Activated B cell treated with CpG ODN at 0.5 μM for 24 hours (primary cell): Measurements from ENCODE around the gene PFKL. TPM values are rescaled to one million over a fixed set of nuclear protein-coding genes. Genes with fewer than 3 reads are reported as not detected.
A peak's percentile ranks its signal among the peaks of the same experiment; 100 is the strongest.

Source experiments
- ATAC-seq: fragments of 200-7000 bp; cut with Tn5 transposase; one replicate; pipeline ENCODE4 v1.10.0; 2021; ENCODE audit warnings: low read depth, mild to moderate bottlenecking, moderate library complexity
- CTCF ChIA-PET: fragments of 350-600 bp; sonication (Branson Sonifier 250); formaldehyde crosslinking; loops from one replicate; lab custom pipeline; 2021; ENCODE audit warnings: antibody characterized with exemption; lab: Charles Lee
- POLR2A ChIA-PET: fragments of 350-600 bp; sonication (Branson Sonifier 250); formaldehyde crosslinking; loops from one replicate; lab custom pipeline; 2021; ENCODE audit warnings: antibody characterized with exemption; lab: Charles Lee
- DNase-seq: peaks from one replicate; pipeline ENCODE4 v3.0.0; 2022
- H3K27ac Mint-ChIP-seq: one replicate; pipeline ENCODE4 v1.8.0; 2020; ENCODE audit warnings: mixed read lengths
- H3K27me3 Mint-ChIP-seq: one replicate; pipeline ENCODE4 v1.8.0; 2021; ENCODE audit warnings: mixed read lengths
- H3K36me3 Mint-ChIP-seq: one replicate; pipeline ENCODE4 v1.8.0; 2021; ENCODE audit warnings: low read depth, mixed read lengths
- H3K4me1 Mint-ChIP-seq: one replicate; pipeline ENCODE4 v1.8.0; 2021; ENCODE audit warnings: mixed read lengths
- H3K4me3 Mint-ChIP-seq: one replicate; pipeline ENCODE4 v1.8.0; 2020; ENCODE audit warnings: mild to moderate bottlenecking, mixed read lengths
- H3K9me3 Mint-ChIP-seq: one replicate; pipeline ENCODE4 v1.8.0; 2020; ENCODE audit warnings: mixed read lengths
- intact Hi-C: fragments of 100-400 bp; cut with micrococcal nuclease; formaldehyde crosslinking; loops from one replicate; pipeline ENCODE4 v1.15.1; 2024
- total RNA-seq: library from RNA; stranded (reverse); gene quantifications from 2 replicates; pipeline ENCODE4 v1.2.3, GENCODE V29; 2022
- TF ChIP-seq, protein P1 (sequence below): fragments of 200-600 bp; IDR thresholded peaks from one replicate; pipeline ENCODE4 v1.8.0; 2022; ENCODE audit warnings: antibody characterized with exemption, mild to moderate bottlenecking

Gene PFKL
- total RNA-seq, 1 donor from 2014 or later = 174 TPM

DNA sequence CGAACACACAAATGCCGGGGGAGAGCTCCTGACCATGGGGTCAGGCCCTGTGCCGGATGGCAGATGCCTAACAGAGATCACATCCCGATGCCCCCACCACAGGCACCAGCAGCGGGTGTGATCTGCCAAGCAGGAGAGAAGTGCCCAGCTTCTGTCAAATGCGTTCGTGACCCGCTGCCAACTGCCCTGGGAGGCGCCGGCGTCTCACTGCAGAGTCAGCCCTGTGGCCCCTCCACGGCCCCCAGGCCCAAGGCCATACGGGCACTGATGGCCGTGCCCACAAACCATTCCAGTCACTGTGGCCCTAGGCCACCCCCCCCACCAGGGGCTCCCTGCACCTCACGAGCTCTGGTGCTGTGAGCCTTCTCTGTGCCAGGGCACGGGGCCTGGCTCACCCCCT is 31.4 kb downstream of the PFKL start:
- H3K4me1 Mint-ChIP-seq = no peaks in the 10 kb centered on the region
- no peak overlapping the region for H3K27ac Mint-ChIP-seq
- TF ChIP-seq, protein P1, sequence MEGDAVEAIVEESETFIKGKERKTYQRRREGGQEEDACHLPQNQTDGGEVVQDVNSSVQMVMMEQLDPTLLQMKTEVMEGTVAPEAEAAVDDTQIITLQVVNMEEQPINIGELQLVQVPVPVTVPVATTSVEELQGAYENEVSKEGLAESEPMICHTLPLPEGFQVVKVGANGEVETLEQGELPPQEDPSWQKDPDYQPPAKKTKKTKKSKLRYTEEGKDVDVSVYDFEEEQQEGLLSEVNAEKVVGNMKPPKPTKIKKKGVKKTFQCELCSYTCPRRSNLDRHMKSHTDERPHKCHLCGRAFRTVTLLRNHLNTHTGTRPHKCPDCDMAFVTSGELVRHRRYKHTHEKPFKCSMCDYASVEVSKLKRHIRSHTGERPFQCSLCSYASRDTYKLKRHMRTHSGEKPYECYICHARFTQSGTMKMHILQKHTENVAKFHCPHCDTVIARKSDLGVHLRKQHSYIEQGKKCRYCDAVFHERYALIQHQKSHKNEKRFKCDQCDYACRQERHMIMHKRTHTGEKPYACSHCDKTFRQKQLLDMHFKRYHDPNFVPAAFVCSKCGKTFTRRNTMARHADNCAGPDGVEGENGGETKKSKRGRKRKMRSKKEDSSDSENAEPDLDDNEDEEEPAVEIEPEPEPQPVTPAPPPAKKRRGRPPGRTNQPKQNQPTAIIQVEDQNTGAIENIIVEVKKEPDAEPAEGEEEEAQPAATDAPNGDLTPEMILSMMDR = no peak
- ATAC-seq (no peak), DNase-seq (no peak)
- no peaks in the 10 kb centered on the region for H3K9me3 Mint-ChIP-seq
- ChIA-PET POLR2A (no interaction called here), CTCF (no interaction called here)
- peaks cover 26% of the 10 kb centered on the region for H3K36me3 Mint-ChIP-seq
- no peak overlapping the region for H3K4me3 Mint-ChIP-seq
- intact Hi-C loops = loop anchor here (10.0 kb wide), 1 partner anchor 594 kb away; the partner anchor contains the start of gene ITGB2
- no peaks in the 10 kb centered on the region for H3K27me3 Mint-ChIP-seq

DNA sequence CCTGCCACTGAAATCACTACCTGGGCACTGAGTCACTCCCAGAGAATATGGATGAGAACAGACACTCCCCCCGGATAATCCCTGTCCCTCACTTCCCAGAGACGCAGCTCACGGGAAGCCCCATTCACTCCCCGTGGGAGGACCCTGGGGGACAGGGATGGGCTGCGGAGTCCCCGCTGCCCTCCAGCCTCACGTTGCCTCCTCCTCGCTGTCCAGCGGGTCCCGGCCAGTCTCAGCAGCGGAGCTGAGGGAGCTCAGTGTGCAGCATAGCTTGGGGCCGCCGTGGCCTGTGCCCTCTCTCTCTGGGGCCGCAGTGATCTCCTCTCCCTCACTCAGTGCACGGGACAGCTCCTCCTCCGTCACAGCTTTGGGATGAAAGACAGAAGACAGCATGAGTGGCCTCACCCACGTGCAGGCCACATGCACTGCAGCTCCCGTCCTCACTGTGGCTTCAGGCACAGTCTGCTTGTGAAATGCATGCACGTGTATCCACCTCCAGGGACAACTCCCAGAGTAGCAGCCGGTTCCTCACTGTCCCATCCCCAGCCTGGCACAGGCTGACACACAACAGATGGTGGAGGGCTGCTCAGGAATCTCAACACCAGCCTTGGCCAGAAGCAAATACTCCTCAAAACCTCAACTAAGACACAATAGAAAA is 31.9 kb downstream of the PFKL start:
- CTCF ChIA-PET = no interaction called here
- Mint-ChIP-seq H3K4me3 (no peak overlapping the region), H3K4me1 (no peaks in the 10 kb centered on the region), H3K9me3 (no peaks in the 10 kb centered on the region), H3K27me3 (no peaks in the 10 kb centered on the region), H3K36me3 (peaks cover 32% of the 10 kb centered on the region), H3K27ac (peak overlapping the region; percentile 14)
- POLR2A ChIA-PET = no interaction called here
- intact Hi-C loops = loop anchor here (10.0 kb wide), 1 partner anchor 593 kb away; the partner anchor contains the start of gene ITGB2
- ATAC-seq (no peak), DNase-seq (no peak)
- TF ChIP-seq, protein P1 = no peak

DNA sequence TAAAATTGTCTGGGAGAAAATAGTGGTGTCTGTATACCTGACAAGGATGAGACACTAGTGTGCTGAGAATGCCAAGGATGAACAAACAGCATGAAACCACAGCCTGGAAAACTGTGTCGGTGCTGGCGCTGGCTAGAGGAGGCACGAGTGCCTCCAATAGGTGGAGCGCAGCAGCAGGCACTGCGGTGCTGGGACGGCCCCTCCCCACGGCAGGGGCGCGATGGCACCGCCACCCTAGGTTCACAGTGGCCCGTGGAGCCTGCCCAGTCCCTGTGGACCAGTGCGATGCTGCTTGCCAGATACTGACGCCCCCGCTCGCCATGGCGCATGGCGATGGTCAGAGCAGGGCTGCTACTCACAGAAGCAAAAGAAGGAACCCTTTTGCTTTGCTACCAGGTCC is 32.5 kb downstream of the PFKL start:
- no peaks in the 10 kb centered on the region for H3K9me3 Mint-ChIP-seq
- no peak overlapping the region for H3K4me3 Mint-ChIP-seq
- intact Hi-C loops = loop anchor here (10.0 kb wide), 1 partner anchor 592 kb away; the partner anchor contains the start of gene ITGB2
- ChIA-PET POLR2A (no interaction called here), CTCF (no interaction called here)
- peaks cover under 1% of the 10 kb centered on the region for H3K4me1 Mint-ChIP-seq
- TF ChIP-seq, protein P1 = no peak
- DNase-seq (no peak), ATAC-seq (no peak)
- H3K27me3 Mint-ChIP-seq = no peaks in the 10 kb centered on the region
- no peak overlapping the region for H3K27ac Mint-ChIP-seq
- H3K36me3 Mint-ChIP-seq = peaks cover 35% of the 10 kb centered on the region

DNA sequence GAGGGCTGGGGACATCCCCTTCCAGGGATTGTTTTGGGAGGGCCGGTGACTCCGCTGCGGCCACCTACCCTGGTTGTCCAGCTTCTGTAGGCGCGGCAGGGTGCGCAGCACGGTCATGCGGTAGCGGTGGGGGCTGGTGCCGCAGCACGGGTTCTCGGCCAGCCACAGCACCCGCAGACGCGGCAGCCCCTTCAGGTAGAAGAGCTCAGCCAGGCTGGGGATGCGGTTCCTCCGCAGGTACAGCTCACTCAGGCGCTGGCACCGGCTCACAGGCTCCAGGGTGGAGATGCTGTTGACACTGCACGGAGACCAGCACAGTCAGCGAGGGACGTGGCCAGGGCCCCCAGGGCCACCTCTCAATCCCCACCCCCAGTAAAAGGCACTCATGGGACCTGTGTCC is 33.1 kb downstream of the PFKL start:
- TF ChIP-seq, protein P1 = no peak
- H3K4me3 Mint-ChIP-seq = no peak overlapping the region
- intact Hi-C loops = loop anchor here (10.0 kb wide), 1 partner anchor 592 kb away; the partner anchor contains the start of gene ITGB2
- ChIA-PET CTCF (no interaction called here), POLR2A (interaction anchor here (0.7 to 0.9 kb wide), 2 partner anchors 28 to 321 kb away, joined by 3 to 4 read pairs; partner anchors contain the start of gene TRAPPC10)
- DNase-seq (no peak), ATAC-seq (no peak)
- H3K27ac Mint-ChIP-seq = no peak overlapping the region
- no peaks in the 10 kb centered on the region for H3K9me3 Mint-ChIP-seq
- peaks cover 6% of the 10 kb centered on the region for H3K4me1 Mint-ChIP-seq
- peaks cover 34% of the 10 kb centered on the region for H3K36me3 Mint-ChIP-seq
- H3K27me3 Mint-ChIP-seq = no peaks in the 10 kb centered on the region

DNA sequence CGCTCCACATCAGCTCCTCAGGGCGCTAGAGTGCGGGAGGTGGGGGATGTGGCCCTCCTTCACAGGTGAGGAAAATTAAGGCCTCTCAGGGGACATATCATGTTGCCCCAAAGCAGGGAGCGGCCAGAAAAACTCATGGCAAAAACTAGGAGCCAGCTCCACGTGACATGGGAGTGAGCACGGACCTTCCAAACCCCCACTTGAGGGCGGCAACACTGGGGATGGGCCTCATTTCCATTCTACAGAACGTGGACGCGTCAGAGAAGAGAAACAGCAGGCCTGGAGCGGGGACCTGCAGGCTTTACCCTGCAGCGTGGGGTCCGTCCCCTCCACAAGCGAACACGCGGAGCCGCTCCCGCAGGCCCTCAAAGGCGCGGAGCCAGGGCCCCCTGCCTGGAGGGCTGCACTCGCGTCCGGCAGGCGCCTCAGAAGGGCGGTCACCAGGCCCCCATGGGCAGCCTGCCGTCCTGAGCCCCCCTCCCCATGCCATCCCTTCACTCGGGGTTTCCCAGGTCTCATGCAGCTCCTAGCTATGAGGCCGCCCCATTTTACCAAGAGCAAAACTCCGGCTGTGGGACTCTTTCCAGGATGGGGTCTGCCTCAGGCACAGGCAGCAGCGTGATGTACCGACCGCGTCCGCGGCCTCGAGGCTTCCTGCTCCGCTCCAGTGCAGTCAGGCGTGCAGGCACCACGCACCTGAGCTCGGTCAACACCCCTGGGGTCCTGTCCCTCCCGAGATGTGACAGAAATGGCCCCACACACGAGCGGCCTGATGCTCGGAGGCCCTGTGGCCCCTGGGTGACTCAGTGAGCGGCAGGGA is 33.9 kb downstream of the PFKL start:
- Mint-ChIP-seq H3K4me3 (no peak overlapping the region), H3K36me3 (peaks cover 34% of the 10 kb centered on the region), H3K9me3 (no peaks in the 10 kb centered on the region), H3K27me3 (no peaks in the 10 kb centered on the region), H3K4me1 (peaks cover 10% of the 10 kb centered on the region), H3K27ac (no peak overlapping the region)
- ChIA-PET POLR2A (interaction anchor here (0.7 to 0.9 kb wide), 2 partner anchors 27 to 322 kb away, joined by 3 to 4 read pairs; partner anchors contain the start of gene TRAPPC10), CTCF (no interaction called here)
- DNase-seq (no peak), ATAC-seq (no peak)
- TF ChIP-seq, protein P1 = no peak
- intact Hi-C loops = loop anchor here (10.0 kb wide), 1 partner anchor 591 kb away; the partner anchor contains the start of gene ITGB2
